HG03521 (cell line): ENCODE measurements around the gene FOXE3.

Source experiments
- ATAC-seq: cut with Tn5 transposase; IDR thresholded peaks from one replicate; pipeline ENCODE4 v1.9.1; 2021; ENCODE audit warnings: mild to moderate bottlenecking, moderate library complexity; ENCODE audit not compliant: unreplicated experiment

Gene FOXE3

GRCh38 chr1:47434051-47434842, 18.2 kb downstream of the FOXE3 start:
- ATAC-seq: no peak

GRCh38 chr1:47435506-47436303, 19.6 kb downstream of the FOXE3 start:
- no peak for ATAC-seq

- peak; percentile 37 for ATAC-seq
Measured at GRCh38 chr1:47436304-47436978, 20.4 kb downstream of the FOXE3 start.

DNA sequence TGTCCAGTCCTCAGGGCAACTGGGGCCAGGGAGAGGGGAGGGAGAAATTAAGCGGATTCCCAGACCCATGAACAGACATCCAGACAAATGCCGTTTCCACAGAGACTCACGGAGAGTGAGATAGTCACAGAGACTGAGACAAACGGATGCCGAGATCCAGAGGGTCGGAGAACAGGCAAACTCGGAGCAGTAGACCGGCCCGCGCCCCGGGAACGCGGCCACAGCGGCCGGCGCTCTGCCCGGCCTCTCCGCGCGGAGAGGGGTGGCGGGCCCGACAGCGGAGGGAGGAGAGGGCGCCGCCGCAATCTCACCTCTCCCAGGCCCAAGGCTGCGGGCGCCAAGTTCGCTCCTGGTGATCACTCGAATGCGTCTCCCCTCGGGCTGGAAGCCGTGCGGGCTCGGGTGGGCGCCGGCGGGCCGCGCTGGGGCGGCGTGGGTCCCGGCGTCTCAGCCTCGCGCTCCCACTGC, 20.9 kb downstream of the FOXE3 start:
- ATAC-seq: peak; percentile 5

DNA sequence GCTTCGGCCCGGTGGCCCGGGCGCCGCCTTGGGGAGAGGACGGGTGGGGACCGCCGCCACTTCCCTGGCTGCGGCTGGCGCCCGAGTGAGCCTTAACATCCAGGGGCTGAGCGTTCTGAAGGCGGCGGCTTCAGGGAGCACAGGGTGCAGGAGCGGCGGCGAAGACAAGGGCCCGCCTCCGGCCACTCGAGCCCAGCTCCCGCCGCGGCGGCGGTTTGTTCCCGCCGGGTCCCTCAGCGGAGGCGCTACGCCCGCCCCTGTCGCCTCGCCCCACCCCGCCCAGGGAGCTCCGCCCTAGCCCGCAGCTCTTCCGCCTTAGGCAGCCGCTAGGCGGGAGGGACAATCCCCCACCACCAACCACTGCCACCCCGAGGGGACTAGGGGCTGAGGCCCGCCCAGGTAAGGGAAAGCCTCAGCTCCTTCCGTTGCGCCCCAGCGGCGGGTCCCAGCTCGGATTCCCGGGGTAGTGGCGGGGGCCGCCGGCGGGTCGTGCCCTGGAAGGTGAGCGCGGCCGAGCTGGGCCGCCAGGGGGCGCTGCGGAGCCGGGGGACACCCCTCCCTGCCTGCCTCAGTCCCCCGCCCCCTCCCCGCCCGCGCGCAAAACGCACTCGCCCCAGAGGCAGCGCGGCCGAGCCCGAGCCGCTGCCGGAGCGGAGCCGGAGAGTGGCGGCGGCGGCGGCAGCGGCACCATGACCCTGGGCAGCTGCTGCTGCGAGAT, 21.5 kb downstream of the FOXE3 start, which contains the start of gene FOXD2:
TSS of gene FOXD2 (plus strand) at position 598 of the 718 bp plus-strand sequence. CDS start at position 690, 92 bp downstream.
- ATAC-seq: peak; percentile 79

GRCh38 chr1:47438165-47439016, 22.3 kb downstream of the FOXE3 start:
- ATAC-seq: no peak

GRCh38 chr1:47439017-47439818, 23.1 kb downstream of the FOXE3 start:
- ATAC-seq: no peak

DNA sequence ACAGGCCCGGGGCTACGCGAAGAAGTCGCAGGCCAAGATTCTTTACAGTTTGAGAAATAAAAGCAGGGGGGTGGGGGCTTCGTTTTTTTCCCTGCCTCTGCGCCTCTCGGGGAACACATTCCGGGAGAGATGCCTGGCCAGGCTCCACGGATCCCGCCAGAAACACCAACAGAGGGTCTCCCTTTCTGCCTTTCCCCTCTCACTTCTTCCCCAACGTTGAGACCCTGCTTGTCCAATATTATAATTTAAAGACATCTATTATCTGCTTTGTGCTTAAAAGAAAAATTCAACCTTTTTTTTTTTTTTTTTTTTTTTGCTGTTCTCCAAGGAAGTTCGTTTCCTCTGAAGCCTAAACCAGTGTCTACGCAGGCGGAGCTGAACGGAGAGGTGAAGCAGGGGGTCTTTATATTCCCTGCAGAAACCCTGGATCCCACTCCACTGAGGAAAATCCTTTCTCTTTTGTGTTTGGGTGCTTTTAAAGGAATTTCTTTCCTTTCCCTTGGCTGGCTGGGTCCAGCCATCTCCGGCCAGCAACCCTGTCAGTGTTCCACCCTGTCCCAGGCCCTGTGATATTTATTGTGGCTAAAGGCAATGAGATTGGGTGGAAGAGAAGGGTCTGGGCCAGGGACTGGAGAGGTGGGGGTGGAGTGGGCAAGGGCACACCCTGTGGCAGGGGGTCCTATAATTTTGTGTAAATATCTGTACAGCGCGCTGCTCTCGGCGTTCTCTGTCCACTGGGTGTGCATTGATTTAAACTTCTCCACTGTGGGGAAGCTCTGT, 23.9 kb downstream of the FOXE3 start:
- ATAC-seq: no peak

GRCh38 chr1:47440599-47441081, 24.6 kb downstream of the FOXE3 start:
- no peak for ATAC-seq

GRCh38 chr1:47441450-47442106, 25.5 kb downstream of the FOXE3 start:
- no peak for ATAC-seq

DNA sequence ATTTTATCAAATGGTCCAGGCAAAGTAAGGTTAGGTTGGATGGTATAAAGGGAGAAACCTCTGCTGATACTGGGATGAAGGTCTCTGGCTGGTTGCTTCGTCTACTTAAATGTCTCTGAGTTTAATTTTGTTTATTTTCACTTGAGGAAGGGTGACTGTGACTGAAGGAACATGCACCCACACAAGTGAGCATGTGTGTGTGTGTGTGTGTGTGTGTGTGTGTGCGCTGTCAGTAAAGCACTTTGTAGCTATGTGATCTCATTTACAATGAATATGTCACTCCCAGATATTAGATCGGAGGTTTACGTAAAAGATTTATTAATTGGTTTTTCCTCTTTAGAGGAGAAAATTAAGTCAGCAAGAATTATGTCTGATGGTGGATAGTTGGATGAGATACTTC, 26.1 kb downstream of the FOXE3 start:
- ATAC-seq: no peak

DNA sequence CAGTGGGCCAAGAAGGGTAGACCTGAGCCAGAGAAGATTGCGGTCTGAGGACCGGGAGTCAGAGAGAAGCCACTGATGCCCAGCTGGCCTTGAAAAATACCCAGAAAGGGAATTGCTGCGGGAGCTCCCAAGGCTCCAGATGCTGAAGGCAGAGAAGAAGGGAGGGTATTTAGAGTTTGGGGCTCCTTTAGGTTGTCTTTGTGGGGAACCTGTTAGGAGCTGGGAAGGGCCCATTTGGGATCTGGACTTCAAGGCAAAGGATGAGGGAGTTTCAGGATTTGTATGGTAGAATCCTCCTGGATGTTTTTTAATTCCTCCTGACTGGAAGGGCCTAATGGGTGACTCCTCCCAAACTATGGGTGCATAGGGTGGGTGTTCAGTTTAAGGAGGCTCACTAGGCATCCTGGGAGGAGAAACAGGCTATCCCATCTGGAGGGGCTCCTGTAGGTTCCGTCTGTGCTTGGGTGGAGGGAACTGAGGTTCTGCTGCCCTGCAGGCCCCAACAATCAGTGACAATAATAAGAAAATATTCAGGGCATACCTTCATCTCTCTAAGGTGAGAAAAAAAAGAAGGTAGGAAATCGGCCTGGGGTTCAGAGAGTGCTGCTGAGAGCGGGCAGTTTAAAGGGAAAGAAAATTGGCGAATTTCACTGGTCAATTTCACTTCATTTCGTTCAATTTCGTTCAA, 26.9 kb downstream of the FOXE3 start:
- ATAC-seq: no peak

DNA sequence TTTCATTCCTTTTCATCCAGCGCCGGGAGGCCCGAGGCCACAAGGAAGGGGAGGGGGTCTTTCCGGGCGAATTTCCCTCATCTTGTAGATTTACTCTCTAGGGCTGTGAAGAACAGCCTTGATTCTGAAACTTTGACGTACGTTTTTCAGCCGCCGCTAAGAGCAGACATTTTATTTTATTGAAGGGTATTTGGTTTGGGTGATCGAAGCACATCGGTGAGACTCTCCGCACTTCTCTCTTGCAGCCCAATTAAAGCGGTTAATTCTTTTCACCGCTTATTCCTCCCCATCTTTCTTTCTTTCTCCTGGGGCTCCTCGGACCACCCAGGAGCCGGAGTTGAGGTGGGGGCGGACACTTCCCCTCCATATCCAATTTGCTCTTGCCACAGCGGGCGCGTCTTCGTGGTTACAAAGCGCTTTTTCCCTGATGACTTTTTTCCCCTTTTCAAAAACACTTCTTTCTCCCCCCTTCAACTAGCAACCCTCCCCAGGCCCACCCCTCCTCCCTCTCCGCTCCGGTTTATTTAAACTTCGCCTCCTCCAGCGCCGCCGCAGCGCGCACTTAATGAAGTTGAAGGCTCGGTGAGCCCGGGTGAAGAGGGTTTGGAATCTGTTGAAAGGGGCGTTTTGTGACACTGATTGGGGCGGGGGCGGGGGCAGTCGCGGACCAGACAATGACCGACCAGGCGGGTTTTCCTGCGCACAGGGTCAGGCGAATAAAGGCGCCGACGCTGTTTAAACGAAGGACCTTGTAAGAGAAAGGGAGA, 27.6 kb downstream of the FOXE3 start:
- ATAC-seq: no peak

GRCh38 chr1:47444297-47444561, 28.1 kb downstream of the FOXE3 start:
- ATAC-seq: no peak

- no peak for ATAC-seq
Measured at GRCh38 chr1:47444562-47445465, 28.7 kb downstream of the FOXE3 start.
